ENCODE results near the gene CCDC197.

The CCDC197 gene

GRCh38 chr14:94047581-94047980 lies 50.5 kb downstream of the CCDC197 start:
- ChIA-PET POLR2A (no interaction called here), CTCF (no interaction called here)
- TF ChIP-seq CTBP1 (IDR thresholded peaks at IDR 0.05; ENCODE audit: borderline replicate concordance) (no peak), FOXA1 (IDR thresholded peaks at IDR 0.05) (no peak), ELF4 (IDR thresholded peaks at IDR 0.05) (no peak), NFRKB (IDR thresholded peaks at IDR 0.05) (no peak), PKNOX1 (IDR thresholded peaks at IDR 0.05) (no peak), FOXM1 (IDR thresholded peaks at IDR 0.05; ENCODE audit: borderline replicate concordance) (no peak), HDGF (IDR thresholded peaks at IDR 0.05; ENCODE audit: borderline replicate concordance) (no peak), ARNT (IDR thresholded peaks at IDR 0.05) (no peak), LEF1 (IDR thresholded peaks at IDR 0.05; ENCODE audit: borderline replicate concordance) (no peak), FOXK2 (IDR thresholded peaks at IDR 0.05) (no peak), BHLHE40 (IDR thresholded peaks at IDR 0.05; ENCODE audit: borderline replicate concordance) (no peak), ZNF384 (IDR thresholded peaks at IDR 0.05) (no peak), SP1 (IDR thresholded peaks at IDR 0.05) (no peak)
- no peak for DNase-seq (ENCODE audit: extremely low spot score)

- ChIA-PET CTCF (interaction anchor here (0.8 to 1.5 kb wide), 3 partner anchors 12 to 109 kb away, joined by 3 to 4 read pairs (median 3); no protein-coding TSS in a partner anchor), POLR2A (no interaction called here)
- TF ChIP-seq ZNF384 (IDR thresholded peaks at IDR 0.05) (no peak), TARDBP (IDR thresholded peaks at IDR 0.05) (no peak), FOXK2 (IDR thresholded peaks at IDR 0.05) (no peak), FOXM1 (IDR thresholded peaks at IDR 0.05; ENCODE audit: borderline replicate concordance) (no peak), PKNOX1 (IDR thresholded peaks at IDR 0.05) (no peak), BHLHE40 (IDR thresholded peaks at IDR 0.05; ENCODE audit: borderline replicate concordance) (no peak), CTBP1 (IDR thresholded peaks at IDR 0.05; ENCODE audit: borderline replicate concordance) (no peak), SP1 (IDR thresholded peaks at IDR 0.05) (no peak), L3MBTL2 (conservative IDR thresholded peaks at IDR 0.05) (no peak), ELF4 (IDR thresholded peaks at IDR 0.05) (no peak), FOXA1 (IDR thresholded peaks at IDR 0.05) (no peak), SUZ12 (IDR thresholded peaks at IDR 0.05) (no peak), HDGF (IDR thresholded peaks at IDR 0.05; ENCODE audit: borderline replicate concordance) (no peak), ARNT (IDR thresholded peaks at IDR 0.05) (no peak), LEF1 (IDR thresholded peaks at IDR 0.05; ENCODE audit: borderline replicate concordance) (no peak), NFRKB (IDR thresholded peaks at IDR 0.05) (no peak)
- no peak for DNase-seq (ENCODE audit: extremely low spot score)
These were observed 51.9 kb downstream of the CCDC197 start for GRCh38 chr14:94048691-94049624.

DNA sequence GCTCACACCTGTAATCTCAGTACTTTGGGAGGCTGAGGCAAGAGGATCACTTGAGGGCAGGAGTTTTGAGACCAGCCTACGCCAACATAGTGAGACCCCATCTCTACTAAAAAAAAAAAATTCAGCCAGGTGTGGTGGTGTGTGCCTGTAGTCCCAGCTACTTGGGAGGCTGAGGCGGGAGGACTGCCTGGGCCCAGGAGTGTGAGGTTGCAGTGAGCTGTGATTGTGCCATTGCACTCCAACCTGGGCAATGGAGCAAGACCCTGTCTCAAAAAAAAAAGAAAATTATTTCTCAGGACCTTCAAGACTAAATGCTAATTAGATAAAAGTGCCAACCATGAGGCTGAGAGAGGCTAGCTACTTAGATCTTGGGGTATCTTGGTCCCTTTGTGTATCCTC lies 52.5 kb downstream of the CCDC197 start:
- POLR2A ChIA-PET = no interaction called here

GRCh38 chr14:94050231-94050880 lies 53.3 kb downstream of the CCDC197 start:
- CTCF ChIA-PET = interaction anchor here (0.5 to 1.5 kb wide), 4 partner anchors 14 to 134 kb away, joined by 3 to 4 read pairs (median 3); no protein-coding TSS in a partner anchor
- no peak for DNase-seq (ENCODE audit: extremely low spot score)
- TF ChIP-seq SP1 (IDR thresholded peaks at IDR 0.05) (no peak), PKNOX1 (IDR thresholded peaks at IDR 0.05) (no peak), TARDBP (IDR thresholded peaks at IDR 0.05) (no peak), ZNF384 (IDR thresholded peaks at IDR 0.05) (no peak), FOXA1 (IDR thresholded peaks at IDR 0.05) (no peak), BHLHE40 (IDR thresholded peaks at IDR 0.05; ENCODE audit: borderline replicate concordance) (no peak), LEF1 (IDR thresholded peaks at IDR 0.05; ENCODE audit: borderline replicate concordance) (no peak), FOXM1 (IDR thresholded peaks at IDR 0.05; ENCODE audit: borderline replicate concordance) (no peak), SUZ12 (IDR thresholded peaks at IDR 0.05) (no peak), CTBP1 (IDR thresholded peaks at IDR 0.05; ENCODE audit: borderline replicate concordance) (no peak), HDGF (IDR thresholded peaks at IDR 0.05; ENCODE audit: borderline replicate concordance) (no peak), L3MBTL2 (conservative IDR thresholded peaks at IDR 0.05) (no peak), FOXK2 (IDR thresholded peaks at IDR 0.05) (no peak)
- POLR2A ChIA-PET = no interaction called here

More for the DNA sequence above, 52.5 kb downstream of the CCDC197 start:
- no peak for DNase-seq (ENCODE audit: extremely low spot score)
- CTCF ChIA-PET = interaction anchor here (1.0 to 1.5 kb wide), 2 partner anchors 13 to 110 kb away, joined by 3 to 4 read pairs; no protein-coding TSS in a partner anchor
- TF ChIP-seq NFRKB (IDR thresholded peaks at IDR 0.05) (no peak), CTBP1 (IDR thresholded peaks at IDR 0.05; ENCODE audit: borderline replicate concordance) (no peak), TARDBP (IDR thresholded peaks at IDR 0.05) (no peak), FOXK2 (IDR thresholded peaks at IDR 0.05) (no peak), LEF1 (IDR thresholded peaks at IDR 0.05; ENCODE audit: borderline replicate concordance) (no peak), BHLHE40 (IDR thresholded peaks at IDR 0.05; ENCODE audit: borderline replicate concordance) (no peak)

GRCh38 chr14:94051115-94051514 lies 54.0 kb downstream of the CCDC197 start:
- POLR2A ChIA-PET = interaction anchor here (3.5 kb wide), 1 partner anchor 30 kb away, joined by 13 read pairs; the partner anchor contains the start of genes DDX24 and IFI27L1
- peak; percentile 30 for DNase-seq (ENCODE audit: extremely low spot score)
- CTCF ChIA-PET = interaction anchor here (0.6 to 2.0 kb wide), 7 partner anchors 15 to 133 kb away, joined by 3 to 8 read pairs (median 3); no protein-coding TSS in a partner anchor
- no peak for TF ChIP-seq TARDBP (IDR thresholded peaks at IDR 0.05)
- no peak for TF ChIP-seq NFRKB (IDR thresholded peaks at IDR 0.05)
- TF ChIP-seq L3MBTL2 (conservative IDR thresholded peaks at IDR 0.05) = no peak
- TF ChIP-seq CTBP1 (IDR thresholded peaks at IDR 0.05; ENCODE audit: borderline replicate concordance) = no peak
- TF ChIP-seq SP1 (IDR thresholded peaks at IDR 0.05) = no peak
- no peak for TF ChIP-seq FOXA1 (IDR thresholded peaks at IDR 0.05)
- no peak for TF ChIP-seq FOXK2 (IDR thresholded peaks at IDR 0.05)
- no peak for TF ChIP-seq ZNF384 (IDR thresholded peaks at IDR 0.05)
- TF ChIP-seq ARNT (IDR thresholded peaks at IDR 0.05) = no peak
- TF ChIP-seq BHLHE40 (IDR thresholded peaks at IDR 0.05; ENCODE audit: borderline replicate concordance) = no peak
- TF ChIP-seq FOXM1 (IDR thresholded peaks at IDR 0.05; ENCODE audit: borderline replicate concordance) = no peak

Measured in HEK293T (cell line).